ENCODE measurements around the gene NR1I3.
"Not testable (repeated sequence)": the region's sequence is repeated elsewhere in the genome, so short reads cannot be mapped to it uniquely, and the experiment has no call there.

The NR1I3 gene

GRCh38 chr1:161238039-161238473, at the start of gene NR1I3:
NR1I3 (minus strand) TSS chr1:161238203; CDS start chr1:161236565, 1,638 bp downstream.
- DNase-seq: no peak

GRCh38 chr1:161287482-161288054, 49.6 kb upstream of the NR1I3 start:
- peak; percentile 38 for DNase-seq

GRCh38 chr1:161285521-161285920, 47.5 kb upstream of the NR1I3 start:
- no peak for DNase-seq

GRCh38 chr1:161285113-161285512, 47.1 kb upstream of the NR1I3 start:
- DNase-seq: no peak

GRCh38 chr1:161282991-161283390, 45.0 kb upstream of the NR1I3 start:
- DNase-seq: no peak

- no peak for DNase-seq
Measured at GRCh38 chr1:161274874-161275273, 36.9 kb upstream of the NR1I3 start.

GRCh38 chr1:161273402-161273801, 35.4 kb upstream of the NR1I3 start:
- no peak for DNase-seq

- DNase-seq: peak; percentile 76
Measured at GRCh38 chr1:161267321-161267720, 29.3 kb upstream of the NR1I3 start.

GRCh38 chr1:161266836-161267235, 28.8 kb upstream of the NR1I3 start:
- no peak for DNase-seq

- DNase-seq: no peak
Measured at GRCh38 chr1:161266202-161266601, 28.2 kb upstream of the NR1I3 start.

GRCh38 chr1:161265305-161265704, 27.3 kb upstream of the NR1I3 start:
- DNase-seq: no peak

- no peak for DNase-seq
Measured at GRCh38 chr1:161261261-161262235, 23.5 kb upstream of the NR1I3 start.

- DNase-seq: no peak
Measured at GRCh38 chr1:161260376-161261260, 22.6 kb upstream of the NR1I3 start.

GRCh38 chr1:161259765-161260164, 21.8 kb upstream of the NR1I3 start:
- no peak for DNase-seq

GRCh38 chr1:161259345-161259702, 21.3 kb upstream of the NR1I3 start:
- no peak for DNase-seq

- DNase-seq: peak; percentile 72
Measured at GRCh38 chr1:161258439-161259344, 20.7 kb upstream of the NR1I3 start, which contains the start of gene PCP4L1. PCP4L1 (plus strand) TSS chr1:161258745; CDS start chr1:161258975, 230 bp downstream.

GRCh38 chr1:161257109-161257508, 19.1 kb upstream of the NR1I3 start:
- DNase-seq: not testable (repeated sequence)

GRCh38 chr1:161255955-161256520, 18.0 kb upstream of the NR1I3 start:
- DNase-seq: not testable (repeated sequence)

- not testable (repeated sequence) for DNase-seq
Measured at GRCh38 chr1:161255302-161255701, 17.3 kb upstream of the NR1I3 start.

GRCh38 chr1:161251579-161251978, 13.6 kb upstream of the NR1I3 start:
- DNase-seq: no peak

GRCh38 chr1:161250829-161251228, 12.8 kb upstream of the NR1I3 start:
- no peak for DNase-seq

All from hematopoietic multipotent progenitor cell treated with erythropoietin and hydrocortisone succinate and interleukin-3 and kit ligand, for 4 days (in vitro differentiated cells).